Testis (tissue), 2 donors: Measurements from ENCODE around the gene SLC24A3.

Source experiments
- POLR2A ChIP-seq: fragments of 450-650 bp; IDR thresholded peaks from one replicate; pipeline ENCODE4 v1.6.1; 2017; ENCODE audit warnings: antibody characterized with exemption, mild to moderate bottlenecking, moderate library complexity
- TF ChIP-seq, protein P1 (sequence below), 3 experiments: fragments of 450-650 bp in 2 of 3; fragments of 200-600 bp in 1 of 3; sonication (generic) in 1 of 3; IDR thresholded peaks; one replicate each; pipeline ENCODE4 v1.5.1; 2016 to 2019; ENCODE audit warnings: antibody characterized with exemption in 3 of 3, mild to moderate bottlenecking in 2 of 3, moderate library complexity in 1 of 3

- TF ChIP-seq, protein P1, sequence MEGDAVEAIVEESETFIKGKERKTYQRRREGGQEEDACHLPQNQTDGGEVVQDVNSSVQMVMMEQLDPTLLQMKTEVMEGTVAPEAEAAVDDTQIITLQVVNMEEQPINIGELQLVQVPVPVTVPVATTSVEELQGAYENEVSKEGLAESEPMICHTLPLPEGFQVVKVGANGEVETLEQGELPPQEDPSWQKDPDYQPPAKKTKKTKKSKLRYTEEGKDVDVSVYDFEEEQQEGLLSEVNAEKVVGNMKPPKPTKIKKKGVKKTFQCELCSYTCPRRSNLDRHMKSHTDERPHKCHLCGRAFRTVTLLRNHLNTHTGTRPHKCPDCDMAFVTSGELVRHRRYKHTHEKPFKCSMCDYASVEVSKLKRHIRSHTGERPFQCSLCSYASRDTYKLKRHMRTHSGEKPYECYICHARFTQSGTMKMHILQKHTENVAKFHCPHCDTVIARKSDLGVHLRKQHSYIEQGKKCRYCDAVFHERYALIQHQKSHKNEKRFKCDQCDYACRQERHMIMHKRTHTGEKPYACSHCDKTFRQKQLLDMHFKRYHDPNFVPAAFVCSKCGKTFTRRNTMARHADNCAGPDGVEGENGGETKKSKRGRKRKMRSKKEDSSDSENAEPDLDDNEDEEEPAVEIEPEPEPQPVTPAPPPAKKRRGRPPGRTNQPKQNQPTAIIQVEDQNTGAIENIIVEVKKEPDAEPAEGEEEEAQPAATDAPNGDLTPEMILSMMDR (IDR thresholded peaks at IDR 0.05) = no peak
- no peak for TF ChIP-seq POLR2A
Measured at GRCh38 chr20:19289451-19289850, 77.0 kb downstream of the SLC24A3 start.
